ENCODE results near the gene HMG20A. TPM values are rescaled to one million over a fixed set of nuclear protein-coding genes. Genes with fewer than 3 reads are reported as not detected.

Gene HMG20A
- total RNA-seq, 1 donor from 2014 or later = 17.4 TPM

DNA sequence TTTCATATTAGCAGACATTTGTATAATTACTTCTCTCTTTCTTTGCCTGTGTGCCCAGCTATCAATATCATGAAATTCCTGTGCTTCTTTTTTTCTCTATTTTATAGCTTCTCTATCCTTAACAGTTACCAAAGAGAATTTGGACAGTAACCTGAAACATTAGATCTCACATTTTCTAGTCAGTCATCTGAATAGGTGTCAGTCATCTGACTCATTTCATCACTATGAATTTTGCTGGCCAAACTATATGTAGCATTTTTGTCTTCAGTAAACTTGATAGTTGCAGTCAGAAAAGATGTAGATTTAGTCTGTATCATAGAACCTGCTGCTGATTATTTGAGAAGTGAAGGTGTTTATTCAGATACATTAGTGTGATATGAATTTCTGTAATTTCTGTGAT, 52.6 kb downstream of the HMG20A start:
- ATAC-seq (no peak), DNase-seq (ENCODE audit: low spot score) (no peak)

DNA sequence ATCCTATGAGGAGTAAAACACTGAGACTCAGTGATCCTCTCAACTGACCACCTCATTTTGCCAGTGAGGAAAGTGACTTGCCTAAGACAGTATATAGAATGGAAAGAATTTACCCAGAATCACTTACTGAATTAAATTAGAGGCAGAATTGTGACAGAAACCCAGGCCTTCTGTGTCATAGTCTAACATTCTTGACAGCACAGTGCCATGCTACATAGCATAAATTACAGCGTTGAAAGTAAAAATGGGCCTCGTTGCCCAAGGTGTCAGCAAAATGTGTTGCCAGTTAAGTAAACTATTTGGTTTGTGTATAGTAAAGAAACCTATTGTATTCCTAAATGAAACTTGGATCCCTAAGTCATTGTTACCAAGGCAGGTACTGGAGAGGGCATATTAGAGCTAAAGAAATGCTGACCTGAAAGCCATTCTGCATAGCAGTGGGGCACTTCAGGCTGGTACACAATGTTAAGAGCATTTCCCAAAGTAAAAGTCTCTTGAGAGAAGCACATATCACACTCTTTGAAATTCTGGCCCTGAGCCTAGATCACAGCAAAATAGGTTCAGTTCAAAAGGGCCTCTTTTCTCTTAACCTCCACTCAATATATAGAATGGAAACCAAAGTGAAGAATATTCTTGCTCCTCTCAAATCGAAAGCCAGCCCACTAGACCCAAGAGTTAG, 53.8 kb downstream of the HMG20A start:
- ATAC-seq = no peak
- DNase-seq (ENCODE audit: low spot score) = no peak

DNA sequence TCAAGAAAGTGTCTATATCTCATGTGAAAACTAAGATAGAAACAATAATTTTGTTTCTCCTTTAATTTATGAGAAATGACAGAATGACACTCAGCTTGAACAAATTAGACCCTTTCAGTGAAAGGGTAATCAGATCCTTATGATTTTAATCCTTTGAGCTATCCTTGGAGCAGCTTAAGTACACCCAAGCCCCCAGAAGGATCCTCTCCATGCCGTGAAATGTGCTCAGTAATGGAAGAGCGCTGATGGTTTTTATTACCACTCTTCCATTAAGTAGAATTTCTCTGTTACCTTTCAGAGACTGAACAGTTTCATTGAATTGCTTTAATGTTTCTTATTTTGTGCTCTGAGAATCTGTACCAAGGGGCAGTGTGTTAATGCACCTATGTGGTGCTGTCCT, 54.3 kb downstream of the HMG20A start:
- ATAC-seq (no peak), DNase-seq (ENCODE audit: low spot score) (no peak)

- DNase-seq (ENCODE audit: low spot score) (no peak), ATAC-seq (no peak)
Measured at GRCh38 chr15:77475898-77476297, 55.2 kb downstream of the HMG20A start.

DNA sequence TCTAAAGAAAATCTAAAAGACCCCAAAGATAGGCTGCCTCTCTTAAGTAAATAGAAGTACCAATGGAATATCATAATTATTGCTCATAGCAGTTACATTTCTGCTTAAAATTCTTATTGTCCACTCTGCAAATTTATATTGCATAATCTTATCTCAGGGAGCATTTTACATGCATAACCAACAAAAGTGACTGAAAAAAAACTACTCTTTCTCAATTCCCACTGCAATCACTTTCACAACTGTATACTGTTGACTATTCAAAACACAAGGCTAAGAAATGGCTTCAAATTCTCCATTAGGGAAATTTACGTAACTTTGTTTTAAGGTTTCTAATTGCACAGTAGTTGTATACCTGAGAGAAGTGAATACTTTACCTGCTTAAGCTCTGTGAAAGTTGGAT, 56.3 kb downstream of the HMG20A start:
- ATAC-seq (no peak), DNase-seq (ENCODE audit: low spot score) (no peak)

DNA sequence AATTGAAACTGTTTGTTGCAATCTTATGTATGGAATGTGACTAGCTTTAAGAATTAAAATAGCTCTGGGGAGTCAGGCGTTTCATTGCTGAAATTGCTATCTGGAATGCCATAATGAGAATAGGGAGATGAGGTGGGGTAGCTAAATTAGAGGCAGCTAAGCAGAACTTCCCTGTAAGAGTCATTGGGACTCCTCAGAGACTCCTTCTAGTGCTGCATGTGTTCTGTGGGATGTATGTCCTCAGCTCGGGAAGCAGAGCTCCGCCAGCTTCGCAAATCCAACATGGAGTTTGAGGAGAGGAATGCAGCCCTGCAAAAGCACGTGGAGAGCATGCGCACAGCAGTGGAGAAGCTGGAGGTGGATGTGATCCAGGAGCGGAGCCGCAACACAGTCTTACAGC, 57.4 kb downstream of the HMG20A start:
- ATAC-seq = no peak
- DNase-seq (ENCODE audit: low spot score) = no peak

DNA sequence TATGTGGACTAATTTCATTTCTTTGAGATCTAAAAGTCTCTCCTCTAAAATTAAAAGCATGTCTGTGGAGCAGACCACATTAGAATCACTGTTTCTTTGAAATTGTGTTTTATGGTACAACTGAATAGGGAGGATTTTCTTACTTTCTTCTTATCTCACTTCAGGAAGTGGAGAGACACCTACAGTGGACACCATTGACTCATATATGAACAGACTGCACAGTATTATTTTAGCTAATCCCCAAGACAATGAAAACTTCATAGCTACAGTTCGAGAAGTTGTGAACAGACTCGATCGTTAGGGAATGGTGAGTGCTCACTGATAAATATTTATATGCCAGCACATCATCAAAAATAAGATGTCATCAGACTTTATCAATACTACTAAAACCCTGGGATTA, 58.3 kb downstream of the HMG20A start:
- no peak for DNase-seq (ENCODE audit: low spot score)
- no peak for ATAC-seq

DNA sequence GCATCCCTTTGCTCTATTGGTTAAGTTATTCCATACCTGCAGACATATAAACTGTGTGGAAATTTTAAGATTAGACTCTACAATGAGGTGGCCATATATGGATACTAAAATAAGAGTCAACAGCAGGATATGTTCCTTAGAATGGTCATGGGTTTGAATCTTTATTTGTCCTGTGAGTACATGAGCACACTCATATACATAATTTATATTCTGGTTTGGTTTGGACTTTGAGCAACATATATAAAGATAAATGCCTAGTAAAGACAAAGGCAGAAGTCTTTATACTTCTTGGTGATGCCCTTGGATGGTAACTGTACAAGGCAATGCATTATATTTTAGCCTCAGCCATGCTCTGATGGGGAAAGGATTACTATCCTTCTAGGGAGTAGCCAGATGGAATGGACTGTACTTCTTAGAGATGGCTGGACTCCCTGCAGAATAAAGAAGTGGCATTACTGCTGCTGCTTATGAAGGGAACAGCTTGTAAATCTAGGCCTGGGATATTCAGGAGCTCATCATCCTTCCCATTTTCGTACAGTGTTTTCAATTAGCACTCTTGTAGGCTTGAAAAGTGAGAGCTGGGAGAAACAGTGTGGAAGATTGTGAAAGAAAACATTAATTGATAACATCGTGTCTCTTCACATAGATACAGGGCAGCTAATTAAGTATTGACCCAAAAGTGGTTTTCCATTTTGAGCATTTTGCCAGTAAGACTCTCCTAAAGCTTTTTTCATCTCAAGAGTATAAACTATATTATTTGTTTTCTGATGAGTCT, 60.4 kb downstream of the HMG20A start:
- no peak for ATAC-seq
- no peak for DNase-seq (ENCODE audit: low spot score)

GRCh38 chr15:77481670-77482069, 61.0 kb downstream of the HMG20A start:
- ATAC-seq (peak; percentile 39), DNase-seq (ENCODE audit: low spot score) (no peak)

DNA sequence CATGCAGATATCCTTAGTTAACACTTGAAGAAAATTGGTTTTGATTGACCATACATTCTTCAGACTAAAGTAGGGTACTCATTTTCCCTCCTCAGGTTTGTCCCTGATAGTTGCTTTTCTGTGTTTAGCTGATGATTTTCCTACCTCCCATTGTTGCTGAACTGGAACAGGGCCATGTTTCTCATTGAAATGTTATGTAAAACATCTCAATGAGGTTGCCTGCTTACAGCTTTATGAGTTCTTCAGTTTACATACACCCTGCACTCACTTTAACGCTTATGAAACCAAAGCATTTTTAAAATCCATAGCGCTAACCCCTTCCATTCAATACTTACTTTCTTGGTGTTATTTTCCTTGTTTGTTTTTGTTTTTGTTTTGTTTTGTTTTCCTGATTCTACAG, 61.9 kb downstream of the HMG20A start:
- no peak for DNase-seq (ENCODE audit: low spot score)

DNA sequence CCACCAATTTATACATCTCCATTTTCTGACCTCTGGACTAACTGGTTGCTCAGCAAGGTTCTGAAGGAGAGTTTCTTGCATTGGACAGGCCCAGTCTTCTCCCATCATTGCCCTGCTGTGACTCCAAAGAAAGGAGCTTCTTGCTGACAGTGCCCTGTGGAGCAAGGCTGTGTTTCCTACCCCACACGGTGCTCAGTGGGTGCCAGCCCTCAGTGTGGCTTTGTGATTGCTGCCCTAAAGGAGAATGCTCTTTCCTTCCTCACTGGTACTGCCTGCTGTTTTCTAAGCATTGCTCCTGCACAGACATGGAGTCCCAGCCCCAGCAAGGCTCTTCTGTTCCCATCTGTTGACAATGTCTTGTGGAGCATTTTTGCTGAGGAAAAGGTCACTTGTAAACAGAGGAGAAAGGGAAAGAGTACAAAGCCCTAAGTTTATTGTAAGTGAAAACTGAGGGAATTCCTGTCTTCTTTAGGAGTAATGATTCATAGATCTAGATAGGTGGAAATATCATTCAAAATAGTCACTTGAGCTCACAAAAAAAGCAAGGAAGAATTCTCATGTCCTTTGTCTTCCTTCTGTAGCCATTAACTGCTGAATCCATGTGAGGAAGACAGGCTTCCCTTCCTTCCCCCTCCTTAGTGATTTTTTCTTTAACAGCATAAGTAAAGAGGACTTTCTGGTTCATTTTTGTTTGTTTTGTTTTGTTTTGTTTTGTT, 62.9 kb downstream of the HMG20A start:
- no peak for DNase-seq (ENCODE audit: low spot score)
- ATAC-seq = no peak

More for the DNA sequence above, 61.9 kb downstream of the HMG20A start:
- ATAC-seq = no peak

- ATAC-seq = no peak
- no peak for DNase-seq (ENCODE audit: low spot score)
Measured at GRCh38 chr15:77484994-77485393, 64.3 kb downstream of the HMG20A start.

GRCh38 chr15:77486542-77487468, 66.1 kb downstream of the HMG20A start:
- DNase-seq (ENCODE audit: low spot score) = no peak
- ATAC-seq = no peak

DNA sequence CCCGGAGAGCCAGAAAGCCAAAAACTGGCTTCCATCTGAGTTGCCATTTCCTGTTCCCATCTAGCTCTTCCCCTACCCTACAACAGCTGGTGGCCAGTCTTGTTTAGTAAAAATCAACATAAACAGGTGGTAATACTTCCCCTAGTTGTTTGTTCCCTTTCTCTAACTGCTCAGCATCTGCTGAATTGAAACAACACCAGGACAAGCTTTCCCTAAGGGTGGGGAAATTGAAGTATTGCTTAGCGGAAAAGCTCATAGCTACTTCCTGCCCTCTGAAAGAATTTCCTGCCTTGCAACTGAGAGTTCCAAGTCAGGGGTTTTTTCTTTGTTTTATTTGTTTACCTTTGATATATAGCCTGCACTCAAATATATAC, 66.8 kb downstream of the HMG20A start:
- DNase-seq (ENCODE audit: low spot score) = no peak
- no peak for ATAC-seq

- DNase-seq (ENCODE audit: low spot score) (no peak), ATAC-seq (no peak)
Measured at GRCh38 chr15:77487888-77488287, 67.2 kb downstream of the HMG20A start.

- no peak for ATAC-seq
Measured at GRCh38 chr15:77489647-77490046, 69.0 kb downstream of the HMG20A start.

DNA sequence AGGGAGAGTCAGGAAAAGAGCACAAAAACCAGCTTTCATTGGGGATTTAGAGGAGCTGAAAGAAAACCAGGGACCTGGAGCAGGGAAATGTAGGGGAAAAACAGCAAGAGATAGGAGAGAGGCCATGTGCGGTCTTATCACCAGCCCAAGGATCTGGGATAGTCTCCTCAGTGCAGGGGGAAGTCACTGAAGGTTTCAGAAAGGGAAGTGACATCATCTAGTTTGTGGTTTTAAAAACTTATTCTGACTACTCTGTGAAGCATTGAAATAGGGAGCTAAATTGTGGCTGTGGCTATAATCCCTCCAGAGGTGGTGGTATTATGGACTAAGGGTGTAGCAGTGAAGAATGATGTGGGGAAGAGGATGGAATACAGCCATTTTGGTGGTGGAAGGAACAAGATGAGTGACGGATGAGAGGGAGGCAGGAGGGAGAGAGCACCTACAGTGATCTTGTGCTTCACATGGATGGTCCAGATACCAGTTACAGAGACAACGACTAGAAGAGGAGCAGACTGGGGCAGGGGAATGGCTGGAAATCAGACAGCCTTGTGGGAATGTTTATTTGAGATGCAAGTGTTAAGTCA, 72.7 kb downstream of the HMG20A start:
- no peak for DNase-seq (ENCODE audit: low spot score)
- no peak for ATAC-seq

More at GRCh38 chr15:77489647-77490046, 69.0 kb downstream of the HMG20A start:
- no peak for DNase-seq (ENCODE audit: low spot score)

- ATAC-seq (no peak), DNase-seq (ENCODE audit: low spot score) (no peak)
Measured at GRCh38 chr15:77494073-77494867, 73.6 kb downstream of the HMG20A start.

DNA sequence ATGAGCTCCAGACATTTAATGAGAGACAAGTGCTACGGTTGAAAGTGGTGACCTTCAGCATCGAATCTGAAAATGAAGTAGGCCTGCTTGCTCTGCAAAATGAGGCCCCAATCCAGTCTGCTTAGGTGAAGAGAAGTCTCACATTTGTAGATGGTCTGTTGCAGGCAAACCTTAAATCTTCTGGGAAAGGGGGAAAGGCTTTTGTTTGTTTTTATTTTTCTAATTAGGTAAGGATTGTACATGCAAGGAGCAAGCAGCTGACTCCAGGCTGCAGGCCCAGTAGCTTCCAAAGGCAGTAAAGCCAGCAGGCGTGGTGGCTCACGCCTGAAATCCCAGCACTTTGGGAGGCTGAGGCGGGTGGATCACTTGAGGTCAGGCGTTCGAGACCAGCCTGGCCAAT, 74.3 kb downstream of the HMG20A start:
- no peak for DNase-seq (ENCODE audit: low spot score)
- ATAC-seq = no peak

Measured in left lobe of liver (tissue), 2 donors.